Measurements from ENCODE around the gene UBASH3A.

DNA sequence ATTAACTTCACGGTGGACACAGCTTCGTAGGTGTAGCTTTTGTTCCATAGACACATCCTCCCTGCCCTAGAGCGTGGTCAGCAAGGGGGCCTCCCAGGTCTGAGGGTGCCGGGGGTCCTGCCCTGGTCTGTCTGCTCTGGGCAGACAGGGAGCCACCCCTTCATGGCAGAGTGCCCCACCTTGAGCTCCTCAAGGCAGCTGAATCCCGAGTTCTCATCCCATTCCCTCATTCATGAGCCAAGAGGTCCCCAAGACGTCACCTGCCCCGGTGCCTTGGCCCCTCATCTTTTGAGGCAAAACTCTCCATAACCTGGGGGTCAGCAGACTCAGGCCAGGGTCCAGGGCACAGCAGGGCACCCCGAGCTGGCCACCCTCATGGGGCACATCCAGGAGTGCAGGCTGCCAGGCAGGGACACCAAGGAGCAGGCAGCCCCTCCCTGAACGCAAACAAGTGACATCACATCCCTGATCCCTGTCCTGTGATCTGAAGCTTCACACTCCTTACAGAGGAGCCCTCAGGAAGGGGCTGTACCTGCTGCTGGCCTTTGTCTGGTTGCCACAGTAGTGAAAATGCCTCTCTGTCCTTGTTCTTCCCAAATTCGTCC lies 23.3 kb downstream of the UBASH3A start:
- TF ChIP-seq EP300 (IDR thresholded peaks at IDR 0.05) (no peak), POLR2A (IDR thresholded peaks at IDR 0.05) (no peak), POLR2AphosphoS5 (IDR thresholded peaks at IDR 0.05) (no peak)
- TF ChIP-seq, protein P1, sequence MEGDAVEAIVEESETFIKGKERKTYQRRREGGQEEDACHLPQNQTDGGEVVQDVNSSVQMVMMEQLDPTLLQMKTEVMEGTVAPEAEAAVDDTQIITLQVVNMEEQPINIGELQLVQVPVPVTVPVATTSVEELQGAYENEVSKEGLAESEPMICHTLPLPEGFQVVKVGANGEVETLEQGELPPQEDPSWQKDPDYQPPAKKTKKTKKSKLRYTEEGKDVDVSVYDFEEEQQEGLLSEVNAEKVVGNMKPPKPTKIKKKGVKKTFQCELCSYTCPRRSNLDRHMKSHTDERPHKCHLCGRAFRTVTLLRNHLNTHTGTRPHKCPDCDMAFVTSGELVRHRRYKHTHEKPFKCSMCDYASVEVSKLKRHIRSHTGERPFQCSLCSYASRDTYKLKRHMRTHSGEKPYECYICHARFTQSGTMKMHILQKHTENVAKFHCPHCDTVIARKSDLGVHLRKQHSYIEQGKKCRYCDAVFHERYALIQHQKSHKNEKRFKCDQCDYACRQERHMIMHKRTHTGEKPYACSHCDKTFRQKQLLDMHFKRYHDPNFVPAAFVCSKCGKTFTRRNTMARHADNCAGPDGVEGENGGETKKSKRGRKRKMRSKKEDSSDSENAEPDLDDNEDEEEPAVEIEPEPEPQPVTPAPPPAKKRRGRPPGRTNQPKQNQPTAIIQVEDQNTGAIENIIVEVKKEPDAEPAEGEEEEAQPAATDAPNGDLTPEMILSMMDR (IDR thresholded peaks at IDR 0.05), result no peak
